GM03348 (cell line): Measurements from ENCODE around the gene MACO1.
"Not testable (repeated sequence)": the region's sequence is repeated elsewhere in the genome, so short reads cannot be mapped to it uniquely, and the experiment has no call there.

Experiments
- DNase-seq: peaks from one replicate; pipeline ENCODE4 v3.0.0; 2012; ENCODE audit warnings: low spot score

Gene MACO1

GRCh38 chr1:25430073-25430966 lies at the start of gene MACO1:
Gene MACO1, plus strand, starts transcription at chr1:25430897. Its CDS starts 202 bp downstream, at chr1:25431099.
- peak; percentile 99 for DNase-seq

- not testable (repeated sequence) for DNase-seq
Observed at GRCh38 chr1:25382543-25382942, 48.2 kb upstream of the MACO1 start.

- DNase-seq: peak; percentile 63
Observed at GRCh38 chr1:25383090-25383489, 47.6 kb upstream of the MACO1 start.

- not testable (repeated sequence) for DNase-seq
Observed at GRCh38 chr1:25383875-25384274, 46.8 kb upstream of the MACO1 start.

GRCh38 chr1:25387096-25387495 lies 43.6 kb upstream of the MACO1 start:
- not testable (repeated sequence) for DNase-seq

GRCh38 chr1:25388691-25389090 lies 42.0 kb upstream of the MACO1 start:
- not testable (repeated sequence) for DNase-seq

GRCh38 chr1:25389721-25390120 lies 41.0 kb upstream of the MACO1 start:
- DNase-seq: not testable (repeated sequence)

- DNase-seq: peak; percentile 13
Observed at GRCh38 chr1:25392841-25393240, 37.9 kb upstream of the MACO1 start.

GRCh38 chr1:25397549-25397948 lies 33.1 kb upstream of the MACO1 start:
- not testable (repeated sequence) for DNase-seq

- not testable (repeated sequence) for DNase-seq
Observed at GRCh38 chr1:25398079-25398478, 32.6 kb upstream of the MACO1 start.

- not testable (repeated sequence) for DNase-seq
Observed at GRCh38 chr1:25402947-25403803, 27.5 kb upstream of the MACO1 start.

- DNase-seq: not testable (repeated sequence)
Observed at GRCh38 chr1:25405731-25406305, 24.9 kb upstream of the MACO1 start.

- DNase-seq: not testable (repeated sequence)
Observed at GRCh38 chr1:25409641-25410427, 20.9 kb upstream of the MACO1 start.

GRCh38 chr1:25412872-25413623 lies 17.6 kb upstream of the MACO1 start:
- not testable (repeated sequence) for DNase-seq

GRCh38 chr1:25414157-25414556 lies 16.5 kb upstream of the MACO1 start:
- not testable (repeated sequence) for DNase-seq

- not testable (repeated sequence) for DNase-seq
Observed at GRCh38 chr1:25414578-25414977, 16.1 kb upstream of the MACO1 start.

- DNase-seq: not testable (repeated sequence)
Observed at GRCh38 chr1:25417280-25417679, 13.4 kb upstream of the MACO1 start.

- not testable (repeated sequence) for DNase-seq
Observed at GRCh38 chr1:25419339-25419738, 11.4 kb upstream of the MACO1 start.

- DNase-seq: not testable (repeated sequence)
Observed at GRCh38 chr1:25420715-25421114, 10.0 kb upstream of the MACO1 start, which contains the start of gene RHCE. Gene RHCE, minus strand, starts transcription at chr1:25420825. Its CDS starts 39 bp downstream, at chr1:25420786.

- DNase-seq: not testable (repeated sequence)
Observed at GRCh38 chr1:25423206-25423605, 7.5 kb upstream of the MACO1 start.
